ENCODE data around the gene NPHS2.
"Not testable (repeated sequence)": the region's sequence is repeated elsewhere in the genome, so short reads cannot be mapped to it uniquely, and the experiment has no call there.

Gene NPHS2

DNA sequence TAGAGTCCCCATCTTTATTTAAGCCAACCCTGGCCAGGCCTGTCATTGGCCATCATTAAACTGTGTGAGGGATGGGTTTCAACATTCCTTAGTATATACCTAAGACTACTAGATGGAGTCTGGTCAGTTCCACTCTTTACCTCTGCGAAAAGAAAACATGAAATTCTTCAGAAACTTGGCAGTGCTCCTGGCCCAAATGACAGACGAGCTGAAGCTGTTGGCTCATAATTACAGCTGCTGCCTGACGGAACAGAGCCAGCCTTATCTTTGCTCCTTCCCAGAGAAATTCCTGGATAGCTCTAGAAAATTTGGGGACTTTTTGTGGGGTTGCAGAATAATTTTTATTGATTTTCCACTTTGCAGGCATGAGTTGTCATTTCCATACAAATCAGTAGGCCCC is 30.4 kb downstream of the NPHS2 start:
- DNase-seq: no peak

DNA sequence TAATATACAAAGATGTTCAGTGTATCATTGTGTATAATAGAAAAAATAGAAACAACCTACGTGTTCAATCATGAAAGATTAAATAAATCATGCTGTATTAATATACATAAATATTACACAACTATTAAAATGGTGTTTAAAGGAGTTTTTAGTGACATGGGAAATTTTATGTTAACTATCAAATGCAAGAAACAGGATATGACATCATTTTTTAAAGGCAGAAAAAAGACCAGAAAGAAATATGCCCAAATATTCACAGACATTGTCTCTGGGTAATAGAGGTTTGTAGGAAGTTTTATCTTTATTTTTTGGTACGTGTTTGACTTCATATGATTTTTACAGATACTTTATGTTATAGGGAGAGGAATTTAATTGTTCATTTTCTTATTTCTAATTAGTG is 34.0 kb downstream of the NPHS2 start:
- no peak for DNase-seq

DNA sequence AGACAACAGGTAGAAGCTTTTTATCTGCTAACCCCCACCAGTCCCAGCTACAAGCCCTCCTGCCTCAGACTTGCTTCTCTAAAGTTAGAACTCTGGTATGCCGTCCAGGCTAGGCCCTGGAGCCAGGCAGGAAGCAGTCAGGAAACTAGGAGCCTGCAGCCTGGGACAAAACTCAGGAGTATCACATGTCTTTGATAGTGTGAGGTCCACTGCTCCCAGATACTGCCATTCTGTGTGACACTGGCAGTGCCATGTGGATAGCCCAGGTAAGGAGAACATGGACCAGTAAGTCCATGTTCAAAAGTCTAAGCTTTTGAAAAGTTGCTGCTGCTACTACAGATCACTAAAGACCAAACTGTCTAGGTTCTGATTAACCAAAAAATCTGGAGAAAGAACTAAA is 45.4 kb downstream of the NPHS2 start:
- no peak for DNase-seq

DNA sequence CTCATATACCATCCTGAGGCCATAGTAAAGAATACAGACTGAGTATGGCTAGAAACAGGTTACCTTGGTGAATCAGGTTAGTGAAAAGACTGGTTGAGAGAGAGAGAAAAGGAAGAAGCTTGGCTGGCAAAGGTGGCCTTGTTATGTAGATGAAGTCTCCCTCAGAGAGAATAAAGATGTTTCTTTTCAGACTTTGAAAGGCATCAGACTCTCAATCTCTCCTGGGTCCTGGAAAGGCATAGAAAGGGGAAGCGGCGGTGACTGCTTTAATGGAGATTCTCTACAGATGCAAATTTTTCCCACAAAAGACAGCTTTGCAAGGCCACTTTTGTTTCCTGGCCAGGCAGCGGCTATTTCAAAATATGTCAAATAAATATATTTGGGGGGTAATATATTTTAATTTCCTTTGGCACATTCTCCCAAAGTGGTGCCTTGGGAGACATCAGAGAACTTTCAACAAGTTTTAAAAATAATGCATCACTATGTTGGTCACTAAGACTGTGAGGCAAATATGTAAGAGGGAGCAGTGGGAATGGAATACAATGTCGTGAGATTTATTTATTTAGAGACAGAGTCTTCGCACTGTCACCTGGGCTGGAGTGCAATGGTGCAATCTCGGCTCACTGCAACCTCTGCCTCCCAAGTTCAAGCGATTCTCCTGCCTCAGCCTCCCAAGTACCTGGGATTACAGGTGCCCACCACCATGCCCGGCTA is 46.1 kb downstream of the NPHS2 start:
- no peak for DNase-seq

DNA sequence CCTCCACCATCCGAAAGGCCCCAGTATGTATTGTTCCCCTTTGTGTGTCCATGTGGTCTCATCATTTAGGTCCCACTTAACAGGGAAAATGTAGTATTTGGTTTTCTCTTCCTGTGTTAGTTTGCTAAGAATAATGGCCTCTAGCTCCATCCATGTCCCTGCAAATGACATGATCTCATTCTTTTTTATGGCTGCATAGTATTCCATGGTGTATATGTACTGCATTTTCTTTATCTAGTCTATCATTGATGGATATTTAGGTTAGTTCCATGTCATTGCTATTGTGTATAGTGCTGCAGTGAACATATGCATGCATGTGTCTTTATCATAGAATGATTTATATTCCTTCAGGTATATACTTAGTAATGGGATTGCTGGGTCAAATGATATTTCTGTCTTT is 57.2 kb downstream of the NPHS2 start:
- DNase-seq: not testable (repeated sequence)

DNA sequence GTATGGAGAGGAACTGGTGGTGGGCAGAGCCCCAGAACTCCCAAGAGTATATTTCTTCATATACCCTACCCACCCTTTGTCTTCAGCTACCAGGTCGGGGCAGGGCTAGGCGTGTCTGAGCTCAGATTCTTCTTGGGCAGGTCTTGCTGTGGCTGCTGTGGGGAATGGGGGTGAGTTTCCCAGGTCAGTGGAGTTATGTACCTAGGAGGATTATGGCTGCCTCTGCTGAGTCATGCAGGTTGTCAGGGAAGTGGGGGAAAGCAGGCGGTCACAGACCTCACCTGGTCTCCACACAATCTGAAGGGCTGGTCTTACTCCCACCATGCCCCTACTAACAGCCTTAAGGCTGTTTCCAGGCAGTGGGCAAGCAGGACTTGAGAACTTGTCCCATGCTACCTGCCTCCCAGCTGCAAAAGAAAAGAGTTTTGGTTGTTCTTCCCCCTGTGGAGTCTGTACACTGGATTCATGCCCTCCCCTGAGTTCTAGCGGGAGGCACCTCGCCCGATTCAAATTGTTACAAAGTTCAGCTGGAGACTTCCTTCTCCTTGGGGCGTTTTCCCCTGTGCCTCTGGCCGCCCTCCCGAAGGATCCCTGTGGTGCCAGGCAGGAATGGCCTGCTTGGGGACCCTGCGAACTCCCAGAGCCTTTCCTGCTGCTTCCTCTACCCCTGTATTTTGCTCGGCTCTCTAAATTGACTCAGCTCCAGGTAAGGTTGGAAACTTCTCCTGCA is 58.6 kb downstream of the NPHS2 start:
- no peak for DNase-seq

DNA sequence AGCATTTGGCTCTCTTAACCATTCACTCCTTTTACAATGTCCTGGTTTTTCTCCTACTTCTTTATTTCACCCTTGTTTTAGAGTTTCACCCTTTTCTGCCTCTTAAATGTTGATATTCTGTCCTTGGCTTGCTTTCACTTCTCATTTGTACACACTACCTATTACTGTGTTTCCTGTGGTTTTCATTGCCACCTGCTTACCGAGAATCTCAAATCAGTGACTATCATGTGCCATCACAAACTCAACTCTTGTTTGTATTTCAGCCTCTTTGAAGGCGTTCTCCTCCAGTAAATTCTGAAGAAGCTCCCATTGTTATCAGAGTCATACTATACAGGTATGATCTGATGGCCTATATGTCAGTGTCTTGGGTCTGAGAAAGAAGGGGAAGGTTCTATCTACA is 65.7 kb downstream of the NPHS2 start:
- no peak for DNase-seq

DNA sequence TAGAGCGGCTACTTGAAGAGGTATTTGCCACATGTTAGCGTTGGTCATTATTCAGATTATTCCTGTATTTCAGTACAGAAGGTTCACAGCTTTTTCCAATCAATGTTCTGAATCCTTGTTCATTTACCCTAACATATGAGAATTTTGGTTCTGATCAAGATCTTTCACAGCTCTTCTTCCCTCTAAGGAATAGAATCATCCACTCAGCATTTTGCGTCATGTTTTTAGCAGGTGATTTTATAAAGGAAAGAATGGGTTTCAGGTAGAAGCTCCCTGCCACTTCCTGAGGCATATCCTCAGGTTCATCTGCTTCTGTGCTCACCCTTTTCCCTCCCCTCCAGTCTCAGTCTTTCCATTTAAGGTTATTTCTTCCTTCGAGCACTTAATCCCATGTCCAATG is 66.4 kb downstream of the NPHS2 start:
- no peak for DNase-seq

DNA sequence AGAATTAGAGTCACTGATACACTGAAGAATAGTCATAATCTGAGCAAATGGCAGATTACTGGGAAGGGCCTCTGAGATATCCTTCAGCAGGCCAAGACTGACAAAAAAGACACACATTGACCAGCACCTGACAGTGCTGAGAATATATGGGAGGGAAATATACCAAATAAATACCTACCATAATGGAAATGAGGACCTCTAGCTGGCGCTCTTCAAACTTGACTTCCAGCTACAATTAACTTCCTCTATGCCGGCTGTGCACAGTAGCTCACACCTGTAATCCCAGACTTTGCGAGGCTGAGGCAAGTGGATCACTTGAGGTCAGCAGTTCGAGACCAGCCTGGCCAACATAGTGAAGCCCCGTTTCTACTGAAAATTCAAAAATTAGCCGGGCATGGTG is 69.5 kb downstream of the NPHS2 start:
- DNase-seq: no peak

All from activated CD4-positive, alpha-beta T cell treated with anti-CD3 and anti-CD28 coated beads, Interleukin-10, Interleukin-2, amounts not matched to agents 100 ng/mL and 50 ng/mL, durations not matched to agents 16 hours and 8 hours (primary cell).